ENCODE results near the gene ABLIM1. TPM values are rescaled to one million over a fixed set of nuclear protein-coding genes. Genes with fewer than 3 reads are reported as not detected.

ABLIM1 gene
- total RNA-seq, 4 donors from 2014 or later = 41.2 to 128 (median 97.3) TPM

- H3K36me3 ChIP-seq = no peaks in the 10 kb centered on the region
- H3K9me3 ChIP-seq = no peaks in the 10 kb centered on the region
- peaks cover 0 to 12% of the 10 kb centered on the region in 2 donors for H3K4me1 ChIP-seq
- TF ChIP-seq POLR2A (IDR thresholded peaks at IDR 0.05) (no peak), CTCF (IDR thresholded peaks at IDR 0.05) (no peak)
- no peaks in the 10 kb centered on the region for H3K27me3 ChIP-seq
- peak in 1 of 2 donors; percentile 56 for DNase-seq
- no peak overlapping the region for H3K4me3 ChIP-seq
- peak overlapping the region; percentile 74 to 77 for H3K27ac ChIP-seq
- intact Hi-C loops (cut with DNase I; ENCODE audit: low total_unique reads) = no loop called here
Measured at GRCh38 chr10:114482480-114483304, 175.4 kb downstream of the ABLIM1 start.

GRCh38 chr10:114481055-114481454, 177.0 kb downstream of the ABLIM1 start:
- TF ChIP-seq POLR2A (IDR thresholded peaks at IDR 0.05) (no peak), CTCF (IDR thresholded peaks at IDR 0.05) (no peak)
- peak overlapping the region; percentile 10 to 77 for H3K27ac ChIP-seq
- no peaks in the 10 kb centered on the region for H3K9me3 ChIP-seq
- H3K27me3 ChIP-seq = no peaks in the 10 kb centered on the region
- H3K36me3 ChIP-seq = no peaks in the 10 kb centered on the region
- H3K4me1 ChIP-seq = peaks cover 0 to 12% of the 10 kb centered on the region in 2 donors
- no peak for DNase-seq
- no peak overlapping the region for H3K4me3 ChIP-seq
- intact Hi-C loops (cut with DNase I; ENCODE audit: low total_unique reads) = no loop called here

GRCh38 chr10:114479836-114480235, 178.2 kb downstream of the ABLIM1 start:
- intact Hi-C loops (cut with DNase I; ENCODE audit: low total_unique reads) = no loop called here
- no peak for TF ChIP-seq CTCF (IDR thresholded peaks at IDR 0.05)
- TF ChIP-seq POLR2A (IDR thresholded peaks at IDR 0.05) = no peak
- Histone ChIP-seq H3K9me3 (no peaks in the 10 kb centered on the region), H3K27me3 (no peaks in the 10 kb centered on the region), H3K4me1 (peaks cover 0 to 12% of the 10 kb centered on the region in 2 donors), H3K36me3 (no peaks in the 10 kb centered on the region), H3K27ac (peak overlapping the region; percentile 39 to 77), H3K4me3 (no peak overlapping the region)
- no peak for DNase-seq

GRCh38 chr10:114479307-114479706, 178.8 kb downstream of the ABLIM1 start:
- H3K36me3 ChIP-seq = no peaks in the 10 kb centered on the region
- TF ChIP-seq POLR2A (IDR thresholded peaks at IDR 0.05) (no peak), CTCF (IDR thresholded peaks at IDR 0.05) (no peak)
- DNase-seq = peak; percentile 40 to 65
- H3K4me1 ChIP-seq = peaks cover 0 to 12% of the 10 kb centered on the region in 2 donors
- H3K4me3 ChIP-seq = no peak overlapping the region
- no peaks in the 10 kb centered on the region for H3K27me3 ChIP-seq
- intact Hi-C loops (cut with DNase I; ENCODE audit: low total_unique reads) = no loop called here
- peak overlapping the region; percentile 39 to 77 for H3K27ac ChIP-seq
- no peaks in the 10 kb centered on the region for H3K9me3 ChIP-seq

- Histone ChIP-seq H3K4me1 (peaks cover 0 to 12% of the 10 kb centered on the region in 2 donors), H3K27ac (peak overlapping the region; percentile 39 to 77), H3K36me3 (no peaks in the 10 kb centered on the region), H3K9me3 (no peaks in the 10 kb centered on the region), H3K4me3 (no peak overlapping the region), H3K27me3 (no peaks in the 10 kb centered on the region)
- DNase-seq = peak in 1 of 2 donors; percentile 39
- intact Hi-C loops (cut with DNase I; ENCODE audit: low total_unique reads) = no loop called here
- TF ChIP-seq CTCF (IDR thresholded peaks at IDR 0.05) (no peak), POLR2A (IDR thresholded peaks at IDR 0.05) (no peak)
Measured at GRCh38 chr10:114478281-114478680, 179.8 kb downstream of the ABLIM1 start.
